Subcutaneous adipose tissue (tissue), 4 donors: ENCODE results near the gene BANP. TPM values are rescaled to one million over a fixed set of nuclear protein-coding genes. Genes with fewer than 3 reads are reported as not detected.

Experiments used
- total RNA-seq, 4 donors: library from RNA; depleted of rRNA; stranded (reverse); fragments of >200 nt; gene quantifications; one replicate each; pipeline ENCODE4 v1.1.0, GENCODE V29; 2016
- TF ChIP-seq, protein P1 (sequence below): fragments of 450-650 bp; IDR thresholded peaks from one replicate; pipeline ENCODE4 v1.5.1; 2016; ENCODE audit warnings: low read depth, mild to moderate bottlenecking, control low read depth, antibody characterized with exemption, moderate library complexity

Gene BANP
- total RNA-seq, 4 donors from 2014 or later: 12.9 to 21.1 (median 16.9) TPM

GRCh38 chr16:87929986-87930385 lies 21.2 kb upstream of the BANP start:
- TF ChIP-seq, protein P1, sequence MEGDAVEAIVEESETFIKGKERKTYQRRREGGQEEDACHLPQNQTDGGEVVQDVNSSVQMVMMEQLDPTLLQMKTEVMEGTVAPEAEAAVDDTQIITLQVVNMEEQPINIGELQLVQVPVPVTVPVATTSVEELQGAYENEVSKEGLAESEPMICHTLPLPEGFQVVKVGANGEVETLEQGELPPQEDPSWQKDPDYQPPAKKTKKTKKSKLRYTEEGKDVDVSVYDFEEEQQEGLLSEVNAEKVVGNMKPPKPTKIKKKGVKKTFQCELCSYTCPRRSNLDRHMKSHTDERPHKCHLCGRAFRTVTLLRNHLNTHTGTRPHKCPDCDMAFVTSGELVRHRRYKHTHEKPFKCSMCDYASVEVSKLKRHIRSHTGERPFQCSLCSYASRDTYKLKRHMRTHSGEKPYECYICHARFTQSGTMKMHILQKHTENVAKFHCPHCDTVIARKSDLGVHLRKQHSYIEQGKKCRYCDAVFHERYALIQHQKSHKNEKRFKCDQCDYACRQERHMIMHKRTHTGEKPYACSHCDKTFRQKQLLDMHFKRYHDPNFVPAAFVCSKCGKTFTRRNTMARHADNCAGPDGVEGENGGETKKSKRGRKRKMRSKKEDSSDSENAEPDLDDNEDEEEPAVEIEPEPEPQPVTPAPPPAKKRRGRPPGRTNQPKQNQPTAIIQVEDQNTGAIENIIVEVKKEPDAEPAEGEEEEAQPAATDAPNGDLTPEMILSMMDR: no peak

GRCh38 chr16:87930456-87930855 lies 20.8 kb upstream of the BANP start:
- TF ChIP-seq, protein P1: no peak

DNA sequence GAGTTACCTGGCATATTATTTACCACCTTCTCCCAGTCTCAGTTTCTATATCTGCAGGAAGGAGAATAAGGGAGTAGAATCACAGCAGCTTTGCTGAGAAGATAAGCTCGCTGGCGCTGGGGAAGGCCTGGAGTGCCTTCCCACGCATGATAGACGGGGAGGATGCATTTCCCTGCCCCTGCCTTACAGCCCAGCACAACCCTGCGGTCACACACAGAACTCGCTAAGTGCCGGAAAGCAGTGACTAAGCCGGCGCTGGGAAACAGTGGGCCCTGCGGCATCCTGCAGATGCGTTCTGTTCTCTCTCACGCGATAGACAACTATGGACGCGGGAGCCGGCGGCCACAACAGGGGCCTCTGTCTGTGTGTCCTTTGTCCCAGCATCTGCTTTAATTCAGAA lies 19.7 kb upstream of the BANP start:
- TF ChIP-seq, protein P1: no peak

DNA sequence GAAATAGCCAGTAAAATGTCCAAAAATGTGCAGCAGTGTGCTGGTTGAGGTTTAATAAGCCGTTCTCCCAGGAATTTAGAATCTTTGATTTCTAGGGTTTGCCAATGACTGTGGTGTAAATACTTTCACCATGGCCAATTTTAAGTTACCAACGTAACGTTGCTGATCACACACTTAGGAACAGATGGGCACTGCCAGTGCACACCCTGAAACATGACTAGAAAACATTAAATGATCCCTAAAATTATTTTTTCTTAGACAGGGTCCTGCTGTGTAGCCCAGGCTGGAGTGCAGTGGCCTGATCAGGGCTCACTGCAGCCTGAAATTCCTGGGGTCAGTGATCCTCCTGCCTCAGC lies 18.1 kb upstream of the BANP start:
- TF ChIP-seq, protein P1: no peak

DNA sequence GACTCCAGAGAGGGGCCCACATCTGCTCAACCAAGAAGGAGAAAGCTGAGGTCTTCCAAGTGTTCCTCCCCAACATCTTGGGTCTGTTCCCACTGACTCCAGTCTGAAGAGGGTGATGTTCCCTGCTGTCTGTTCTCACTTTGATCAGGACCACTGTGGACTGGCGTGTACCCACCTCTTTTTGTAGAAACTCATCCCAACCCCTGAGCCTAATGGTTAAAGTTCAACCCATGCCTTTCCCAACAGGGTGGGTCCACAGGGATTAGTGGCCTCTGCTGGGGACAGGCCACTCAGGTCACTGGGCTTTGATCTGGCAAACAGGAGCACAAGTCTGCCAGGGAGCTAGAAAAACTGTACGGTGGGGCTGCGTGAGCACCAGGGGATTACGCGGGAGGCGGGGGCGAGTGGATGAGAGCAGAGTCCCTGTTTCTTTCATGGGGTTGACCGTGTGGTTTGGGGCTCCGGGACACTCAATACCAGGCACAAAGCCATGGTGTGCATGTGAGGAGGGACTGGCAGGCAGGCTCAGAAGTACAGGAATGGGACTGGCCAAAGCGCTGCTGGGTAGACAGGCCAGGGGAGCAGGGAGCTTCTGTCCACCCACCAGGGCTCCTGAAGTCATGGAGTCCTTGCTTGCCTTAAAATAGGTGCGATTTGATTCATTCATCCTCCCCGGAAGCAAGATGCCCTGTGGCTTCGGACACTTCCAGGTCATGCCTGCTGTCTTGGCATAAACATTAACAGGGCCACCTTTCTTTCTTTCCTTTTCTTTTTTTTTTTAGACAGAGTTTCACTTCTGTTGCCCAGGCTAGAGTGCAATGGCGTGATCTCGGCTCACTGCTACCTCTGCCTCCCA lies 14.6 kb upstream of the BANP start, which contains the start of gene CA5A:
Gene CA5A (minus strand): TSS at position 155 of the 856 bp plus-strand sequence. CDS start 79 bp downstream, at position 76.
- TF ChIP-seq, protein P1: no peak

- TF ChIP-seq, protein P1: no peak
Observed at GRCh38 chr16:87938412-87938949, 12.8 kb upstream of the BANP start.

DNA sequence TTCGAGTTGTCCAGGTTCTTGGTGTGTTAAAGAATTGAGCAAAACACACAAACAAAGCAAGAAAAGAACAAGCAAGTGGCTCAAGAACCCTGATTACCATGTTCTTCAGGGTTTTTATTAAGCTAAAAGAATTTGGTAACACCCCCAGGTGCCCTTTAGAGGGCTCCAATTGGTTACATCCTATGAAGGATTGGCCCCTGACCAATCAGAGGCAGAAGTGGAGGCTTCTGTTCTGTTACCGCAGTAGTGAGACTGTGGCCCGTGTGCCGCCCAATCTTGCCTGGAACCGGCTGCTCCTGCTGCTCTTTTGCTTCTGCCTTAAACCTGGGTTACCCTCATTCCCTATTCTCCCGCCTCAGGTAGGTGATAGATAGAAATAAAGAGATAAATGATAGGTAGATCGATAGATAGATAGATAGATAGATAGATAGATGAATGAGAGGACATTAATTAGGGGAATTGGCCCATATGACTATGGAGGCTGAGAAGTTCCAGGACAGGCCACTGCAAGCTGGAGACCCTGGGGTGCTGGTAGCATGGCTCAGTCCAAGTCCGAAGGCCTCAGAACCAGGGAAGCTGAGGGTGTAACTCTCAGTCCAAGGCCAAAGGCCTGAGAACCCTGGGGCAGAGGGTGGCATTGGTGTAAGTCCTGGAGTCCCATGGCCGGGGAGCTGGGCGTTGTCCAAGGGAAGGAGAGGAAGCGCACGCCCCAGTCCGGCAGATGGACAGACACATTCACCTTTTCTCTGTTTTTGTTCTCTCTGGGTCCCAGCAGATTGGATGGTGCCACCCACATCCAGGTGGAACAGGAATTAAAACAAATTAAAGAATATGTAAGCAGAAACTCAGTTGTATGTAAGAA lies 11.4 kb upstream of the BANP start:
- TF ChIP-seq, protein P1: no peak
